GM18873 (cell line): ENCODE results near the gene EPHA4.

Source experiments
- ATAC-seq: cut with Tn5 transposase; IDR thresholded peaks from one replicate; pipeline ENCODE4 v1.9.1; 2021; ENCODE audit warnings: mild to moderate bottlenecking, moderate library complexity, moderate number of reproducible peaks; ENCODE audit not compliant: unreplicated experiment, low FRiP score

Gene EPHA4

GRCh38 chr2:221420245-221420644 is 151.9 kb downstream of the EPHA4 start:
- ATAC-seq: no peak

GRCh38 chr2:221415789-221416188 is 156.3 kb downstream of the EPHA4 start:
- ATAC-seq: no peak

DNA sequence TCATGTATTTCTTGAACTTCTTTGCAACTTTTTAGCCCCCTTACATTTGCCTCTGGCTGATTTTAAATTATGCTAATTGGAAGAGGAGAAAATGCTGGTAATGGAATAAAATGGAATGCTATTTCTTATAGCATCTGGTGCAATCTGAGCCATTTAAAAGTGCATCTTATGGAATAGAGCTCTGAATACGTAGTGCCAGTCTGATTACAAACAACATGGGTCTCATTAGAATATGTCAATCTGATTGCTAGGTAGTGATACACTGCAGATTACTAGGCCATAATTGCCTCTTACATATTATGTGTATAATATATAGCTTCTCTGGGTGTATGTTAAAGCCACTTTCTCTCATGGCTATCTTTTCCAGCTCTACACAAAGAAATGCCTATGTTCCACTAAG is 159.1 kb downstream of the EPHA4 start:
- ATAC-seq: no peak

DNA sequence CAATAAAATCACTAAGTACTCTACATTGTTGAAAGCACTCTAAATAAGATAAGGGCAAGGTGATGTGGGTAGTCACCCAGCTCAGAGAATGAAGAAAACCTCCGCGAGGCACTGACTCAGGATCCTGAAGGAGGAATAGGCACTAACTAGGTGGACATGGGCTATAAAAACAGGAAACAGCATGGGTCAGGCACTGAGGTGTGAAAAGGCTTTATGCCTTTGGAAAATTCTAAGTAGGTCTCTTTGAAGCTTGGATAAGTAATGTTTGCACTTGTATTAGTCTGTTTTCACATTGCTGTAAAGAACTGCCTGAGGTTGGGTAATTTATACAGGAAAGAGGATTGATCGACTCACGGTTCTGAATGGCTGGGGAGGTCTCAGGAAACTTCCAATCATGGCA is 161.6 kb downstream of the EPHA4 start:
- no peak for ATAC-seq

DNA sequence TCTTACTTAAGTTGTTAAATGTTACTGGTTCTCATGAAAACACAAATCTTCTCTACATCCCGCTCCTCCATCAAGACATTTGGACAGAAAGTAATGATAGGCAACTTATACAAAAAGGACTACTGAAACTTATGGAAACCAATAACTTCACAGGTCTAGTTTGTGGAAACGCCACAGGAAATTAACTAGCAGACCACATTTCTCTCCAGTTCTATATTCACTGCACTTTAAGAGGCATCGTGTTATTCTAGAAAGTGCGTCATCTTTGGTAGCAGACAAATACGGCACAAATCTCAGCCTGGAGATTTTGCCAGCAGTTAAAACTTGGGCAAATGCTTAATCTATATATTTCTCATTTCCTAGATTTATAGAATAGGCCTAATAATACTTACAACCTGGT is 164.3 kb downstream of the EPHA4 start:
- ATAC-seq: no peak

DNA sequence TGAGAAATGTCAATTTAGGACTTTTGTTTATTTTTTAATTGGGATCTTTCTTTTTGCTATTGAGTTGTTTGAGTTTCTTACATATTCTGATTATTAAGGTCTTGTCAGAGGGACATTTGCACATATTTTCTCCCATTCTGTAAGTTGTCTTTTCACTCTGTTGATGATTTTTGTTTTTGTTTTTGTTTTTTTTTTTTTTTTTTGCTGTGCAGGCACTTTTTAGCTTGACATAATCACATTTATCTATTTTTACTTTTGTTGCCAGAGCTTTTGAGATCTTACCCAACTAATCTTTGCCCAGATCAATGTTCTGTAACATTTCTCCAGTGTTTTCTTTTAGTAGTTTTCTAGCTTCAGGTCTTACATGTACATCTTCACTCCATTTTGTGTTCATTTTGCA is 166.6 kb downstream of the EPHA4 start:
- ATAC-seq: no peak

GRCh38 chr2:221402072-221402471 is 170.0 kb downstream of the EPHA4 start:
- no peak for ATAC-seq

DNA sequence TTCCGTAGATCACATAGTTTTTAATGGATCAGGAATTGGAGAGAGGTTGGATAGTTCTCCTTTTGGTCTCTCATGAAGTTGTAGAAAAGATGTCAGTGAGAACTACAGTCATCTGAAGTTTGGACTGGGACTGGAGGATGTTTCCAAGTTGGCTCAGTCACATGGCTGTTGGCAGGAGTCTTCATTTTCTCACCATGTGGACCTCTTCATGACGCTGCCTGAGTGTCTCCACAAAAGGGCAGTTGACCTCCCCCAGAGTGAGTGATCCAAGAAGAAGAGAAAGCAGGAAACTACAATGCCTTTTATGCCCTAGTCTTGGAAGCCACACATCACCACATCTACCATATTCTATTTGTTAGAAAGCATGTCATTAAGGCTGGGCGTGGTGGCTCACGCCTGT is 171.7 kb downstream of the EPHA4 start:
- no peak for ATAC-seq

DNA sequence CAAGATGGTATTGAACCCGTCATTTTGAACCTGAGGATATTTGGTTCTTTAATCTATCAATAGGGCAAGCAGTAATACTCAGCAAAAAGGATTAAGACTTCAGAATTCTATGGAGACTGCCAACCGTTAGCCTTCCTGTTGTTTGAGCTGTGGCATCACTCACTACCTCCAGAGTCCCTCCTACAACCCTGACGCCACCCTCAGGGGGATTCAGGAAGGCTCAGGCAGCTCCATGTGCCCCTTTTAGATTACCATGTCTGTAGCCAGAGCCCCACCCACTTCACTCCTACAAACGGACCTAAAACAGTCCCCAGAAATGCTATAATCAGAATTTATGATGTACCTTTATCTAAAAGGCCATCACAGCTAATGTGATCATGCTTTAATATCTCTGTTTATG is 172.9 kb downstream of the EPHA4 start:
- ATAC-seq: no peak

DNA sequence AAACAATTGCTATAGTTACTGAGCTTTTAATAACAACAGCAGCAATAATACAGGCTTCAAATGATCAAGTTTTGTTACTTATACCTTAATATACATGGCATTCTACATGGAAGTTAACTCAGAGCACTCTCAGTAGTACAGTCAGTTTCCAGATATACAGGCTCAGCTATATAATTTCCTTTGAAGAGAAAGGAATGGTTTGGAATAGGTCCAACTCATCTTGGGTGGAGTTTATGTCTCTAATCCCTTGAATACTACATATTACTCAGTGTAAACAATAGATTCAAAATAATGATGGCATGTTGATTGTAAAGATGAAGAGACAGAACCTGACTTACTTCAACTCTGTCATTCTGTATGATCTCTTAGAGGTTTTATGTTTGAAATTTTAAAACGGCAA is 174.9 kb downstream of the EPHA4 start:
- no peak for ATAC-seq

- no peak for ATAC-seq
Observed at GRCh38 chr2:221392228-221392881, 179.7 kb downstream of the EPHA4 start.

DNA sequence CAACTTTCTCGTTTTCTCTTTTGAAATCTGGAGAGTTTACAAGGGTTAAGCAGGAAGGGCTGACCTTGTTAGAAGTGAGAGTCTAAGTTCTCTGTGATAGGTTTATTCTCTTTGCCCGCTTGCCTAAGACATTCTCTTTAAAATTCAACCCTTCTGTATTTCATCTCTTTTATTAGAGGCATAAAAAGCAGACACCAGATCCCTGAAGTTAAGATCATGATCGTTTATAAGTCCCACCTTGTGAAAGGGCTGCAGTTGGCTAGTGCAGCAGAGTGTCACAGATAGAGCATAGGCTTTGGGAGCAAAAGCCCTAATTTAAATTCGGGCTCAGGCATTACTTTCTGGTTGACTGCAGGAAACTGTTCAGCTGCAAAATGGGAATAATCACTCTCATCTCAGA is 181.2 kb downstream of the EPHA4 start:
- ATAC-seq: no peak

GRCh38 chr2:221389904-221390303 is 182.2 kb downstream of the EPHA4 start:
- ATAC-seq: no peak

- ATAC-seq: no peak
Observed at GRCh38 chr2:221389421-221389820, 182.7 kb downstream of the EPHA4 start.

GRCh38 chr2:221388891-221389290 is 183.2 kb downstream of the EPHA4 start:
- no peak for ATAC-seq

DNA sequence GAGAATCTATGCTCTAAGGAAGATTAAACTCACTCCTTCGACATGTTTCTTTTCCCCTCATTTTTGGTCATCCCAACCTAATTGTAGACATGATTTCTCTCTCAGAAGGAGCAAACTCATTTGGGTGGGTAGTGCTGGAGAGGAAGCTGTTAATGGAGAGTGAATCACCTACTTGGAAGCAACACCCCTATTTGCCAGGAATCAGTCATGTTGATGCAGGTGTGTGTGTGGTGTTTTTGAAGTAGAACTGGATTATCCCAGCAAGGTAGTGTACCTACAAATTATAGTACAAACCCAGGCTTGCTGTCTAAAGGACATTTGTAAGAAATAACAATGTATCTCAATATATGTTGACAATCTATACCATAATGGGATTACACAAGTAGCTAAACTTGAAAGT is 186.4 kb downstream of the EPHA4 start:
- ATAC-seq: no peak

DNA sequence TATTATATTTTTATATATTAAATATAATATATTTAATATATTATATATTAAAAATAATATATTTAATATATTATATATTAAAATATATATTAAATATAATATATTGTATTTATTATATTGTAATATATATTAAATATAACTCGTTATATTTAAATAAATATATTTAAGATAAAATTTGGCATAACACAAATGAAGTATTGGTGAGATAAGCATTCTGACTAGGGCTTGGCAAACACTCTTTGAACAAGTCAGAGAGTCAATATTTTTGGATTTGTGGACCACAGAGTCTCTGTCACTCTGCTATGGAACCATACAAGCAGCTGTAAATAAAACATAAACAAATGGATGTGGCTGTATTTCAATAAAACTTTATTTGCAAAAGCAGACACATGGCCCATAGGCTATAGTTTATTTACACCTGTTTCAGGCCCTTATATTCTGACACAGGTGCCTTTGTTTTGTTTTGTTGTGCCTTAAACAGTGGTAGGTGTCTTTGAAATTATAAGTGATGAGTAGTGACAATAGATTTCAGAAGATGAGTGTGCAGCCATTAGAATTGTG is 190.1 kb downstream of the EPHA4 start:
- ATAC-seq: no peak

DNA sequence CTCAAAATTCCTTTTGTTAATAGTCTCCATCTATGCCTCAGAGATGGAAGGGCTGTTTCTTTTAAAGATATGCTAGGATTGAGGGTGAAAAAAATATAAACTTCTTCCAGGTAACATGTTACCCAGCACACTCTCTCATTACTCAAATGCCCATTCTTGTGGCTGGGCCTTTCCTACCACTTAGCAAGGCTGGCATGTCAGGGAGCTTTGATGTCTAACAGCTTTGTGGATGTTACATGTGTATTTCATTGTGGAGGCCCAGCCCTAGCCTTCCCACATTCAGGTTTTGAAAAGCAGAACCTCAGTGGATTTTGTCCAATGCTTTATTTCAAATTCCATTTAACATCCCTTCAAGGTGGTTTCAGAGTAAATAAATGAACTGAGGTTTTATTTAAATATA is 191.4 kb downstream of the EPHA4 start:
- ATAC-seq: no peak

DNA sequence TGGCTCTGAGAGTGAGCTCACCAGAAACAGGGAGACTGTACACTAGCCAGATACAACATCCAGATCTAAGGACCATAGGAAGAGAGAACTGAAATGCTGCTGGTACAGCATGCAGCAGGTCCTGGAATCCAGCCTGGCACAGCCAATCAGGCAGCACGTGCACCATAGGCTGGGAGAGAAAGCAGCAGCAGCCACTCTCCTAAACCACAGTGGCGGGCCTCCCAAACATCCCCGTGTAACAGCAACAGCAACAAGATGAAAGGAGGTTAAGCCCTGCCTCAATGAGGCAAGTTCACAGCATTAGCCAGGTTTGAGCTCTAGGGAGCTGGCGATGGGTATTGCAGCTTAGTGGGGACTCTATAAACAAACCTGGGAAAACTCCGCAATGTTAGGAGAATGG is 192.0 kb downstream of the EPHA4 start:
- no peak for ATAC-seq

DNA sequence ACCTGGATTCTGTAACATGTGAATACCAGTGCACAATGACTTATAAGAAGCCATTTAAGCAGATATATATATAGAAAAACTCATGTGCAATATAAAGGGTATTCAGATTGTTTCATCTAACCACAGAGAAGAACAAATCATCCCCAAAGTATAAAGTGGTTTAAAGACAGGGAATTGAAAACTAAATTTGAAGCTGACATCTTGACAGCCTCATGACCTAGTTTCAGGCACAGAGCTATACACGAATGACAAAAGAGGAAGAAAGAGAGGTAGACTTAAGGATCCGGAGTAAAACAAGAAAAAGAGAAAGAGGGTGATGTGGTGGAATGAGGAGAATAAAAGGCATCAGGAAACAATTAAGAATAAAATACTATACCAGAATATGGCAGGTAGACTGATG is 194.5 kb downstream of the EPHA4 start:
- no peak for ATAC-seq

- no peak for ATAC-seq
Observed at GRCh38 chr2:221377066-221377465, 195.0 kb downstream of the EPHA4 start.

- ATAC-seq: no peak
Observed at GRCh38 chr2:221374234-221374633, 197.9 kb downstream of the EPHA4 start.

DNA sequence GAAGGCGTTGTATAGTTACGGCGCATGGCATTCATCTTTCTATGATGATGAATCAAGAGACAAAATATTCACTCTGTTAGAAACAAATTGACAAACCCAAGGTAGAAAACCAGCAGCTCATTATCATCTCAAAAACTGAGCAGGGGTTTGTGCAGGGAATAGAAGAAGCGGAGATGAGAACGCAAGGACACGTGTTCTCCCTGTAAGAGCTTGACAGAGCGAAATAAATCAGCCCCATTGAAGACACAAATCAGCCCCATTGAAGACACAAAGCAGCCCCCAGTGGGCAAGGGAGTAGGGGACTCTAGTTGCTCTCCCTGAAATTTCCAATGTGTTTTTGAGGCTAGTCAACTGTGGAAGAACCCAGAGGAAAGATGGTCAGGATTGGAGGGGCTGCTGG is 199.2 kb downstream of the EPHA4 start:
- no peak for ATAC-seq
